Measurements from ENCODE around the gene PLCB4. TPM values are rescaled to one million over a fixed set of nuclear protein-coding genes. Genes with fewer than 3 reads are reported as not detected.

The PLCB4 gene
- total RNA-seq, 1 donor, result 4.1 TPM

DNA sequence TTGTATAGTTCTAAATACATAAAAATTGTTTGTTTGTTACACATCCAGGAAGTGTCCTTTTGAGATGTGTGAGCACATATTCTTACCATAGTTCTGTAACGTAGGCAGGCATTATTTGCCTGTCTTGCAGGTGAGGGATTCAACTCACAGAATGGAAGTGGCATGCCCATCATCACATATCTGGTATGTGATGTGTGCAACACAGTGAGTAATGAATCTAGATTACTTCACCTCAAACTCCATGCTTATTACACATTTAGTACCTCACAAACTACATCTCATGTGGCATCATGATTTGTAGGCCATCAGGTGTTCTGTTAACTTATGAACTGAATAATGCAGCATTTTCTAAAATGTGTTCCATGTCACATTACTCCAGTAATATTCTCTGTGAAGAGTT is 181.6 kb downstream of the PLCB4 start:
- TF ChIP-seq CTCF (IDR thresholded peaks at IDR 0.05; ENCODE audit: insufficient read depth, low read length), result no peak
- no peak overlapping the region for H3K4me3 ChIP-seq (ENCODE audit: low read depth, low read length)
- no peak for DNase-seq (ENCODE audit: low read depth)

GRCh38 chr20:9253006-9253539 is 184.2 kb downstream of the PLCB4 start:
- TF ChIP-seq CTCF (IDR thresholded peaks at IDR 0.05; ENCODE audit: insufficient read depth, low read length), result no peak
- no peak for DNase-seq (ENCODE audit: low read depth)
- H3K4me3 ChIP-seq (ENCODE audit: low read depth, low read length), result no peak overlapping the region

DNA sequence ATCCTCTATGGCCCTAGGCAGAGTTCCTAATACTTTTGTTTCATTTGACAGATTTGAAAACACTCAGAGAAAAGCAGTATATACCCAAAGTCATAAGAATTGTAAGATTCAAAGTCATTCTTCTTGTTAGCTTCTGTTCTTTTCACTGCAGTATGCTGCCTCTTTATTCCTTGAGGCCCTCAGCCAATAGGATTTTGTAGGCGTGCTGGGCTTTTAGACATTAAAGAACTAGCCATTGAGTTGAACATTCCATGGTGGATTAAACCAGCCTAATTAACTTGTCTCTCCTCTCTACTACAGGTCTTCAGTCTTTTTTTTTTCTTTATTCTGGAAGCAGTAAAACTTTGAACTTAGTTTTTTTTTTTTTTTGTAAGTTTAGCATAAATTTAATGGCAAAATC is 186.3 kb downstream of the PLCB4 start:
- no peak overlapping the region for H3K4me3 ChIP-seq (ENCODE audit: low read depth, low read length)
- TF ChIP-seq CTCF (IDR thresholded peaks at IDR 0.05; ENCODE audit: insufficient read depth, low read length), result no peak
- DNase-seq (ENCODE audit: low read depth), result no peak

DNA sequence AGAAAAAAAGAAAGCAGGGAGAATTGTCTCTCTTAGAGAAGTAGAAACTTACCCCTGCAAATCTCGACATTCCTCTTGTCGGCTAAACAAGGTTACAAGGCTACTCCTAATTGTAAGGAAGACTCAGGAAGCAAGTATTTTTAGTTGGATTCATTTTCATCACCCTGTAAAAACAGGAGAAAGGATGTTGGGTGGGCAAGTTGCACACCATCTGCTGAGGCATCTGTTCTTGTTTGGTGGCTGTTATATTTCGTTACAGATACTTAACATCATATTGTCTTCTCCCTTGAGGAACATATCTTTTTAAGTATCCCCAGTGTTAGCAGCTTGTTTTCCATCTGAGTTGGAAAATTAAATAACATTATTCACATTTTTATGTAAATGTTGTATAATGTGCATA is 187.5 kb downstream of the PLCB4 start:
- no peak overlapping the region for H3K4me3 ChIP-seq (ENCODE audit: low read depth, low read length)
- DNase-seq (ENCODE audit: low read depth), result no peak
- TF ChIP-seq CTCF (IDR thresholded peaks at IDR 0.05; ENCODE audit: insufficient read depth, low read length), result no peak

DNA sequence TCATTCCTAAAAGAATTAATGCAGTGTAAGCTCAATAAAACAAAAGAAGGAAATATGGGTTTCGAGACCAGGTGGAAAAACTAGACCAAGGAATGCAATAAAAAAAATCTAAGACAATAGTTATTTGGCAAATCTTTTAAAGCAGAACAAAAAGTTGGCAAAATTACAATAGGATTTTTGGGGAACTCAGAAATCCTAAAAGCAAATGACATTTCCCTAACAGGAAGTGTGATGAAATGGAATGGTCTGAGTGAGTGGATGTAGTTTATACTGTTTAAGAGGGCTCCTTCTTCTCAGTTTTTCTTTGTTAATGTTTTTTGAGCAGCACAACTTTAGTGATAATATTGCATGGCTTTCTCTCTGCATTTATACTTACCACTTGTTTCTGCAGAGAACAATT is 190.0 kb downstream of the PLCB4 start:
- no peak for DNase-seq (ENCODE audit: low read depth)
- no peak for TF ChIP-seq CTCF (IDR thresholded peaks at IDR 0.05; ENCODE audit: insufficient read depth, low read length)
- no peak overlapping the region for H3K4me3 ChIP-seq (ENCODE audit: low read depth, low read length)

DNA sequence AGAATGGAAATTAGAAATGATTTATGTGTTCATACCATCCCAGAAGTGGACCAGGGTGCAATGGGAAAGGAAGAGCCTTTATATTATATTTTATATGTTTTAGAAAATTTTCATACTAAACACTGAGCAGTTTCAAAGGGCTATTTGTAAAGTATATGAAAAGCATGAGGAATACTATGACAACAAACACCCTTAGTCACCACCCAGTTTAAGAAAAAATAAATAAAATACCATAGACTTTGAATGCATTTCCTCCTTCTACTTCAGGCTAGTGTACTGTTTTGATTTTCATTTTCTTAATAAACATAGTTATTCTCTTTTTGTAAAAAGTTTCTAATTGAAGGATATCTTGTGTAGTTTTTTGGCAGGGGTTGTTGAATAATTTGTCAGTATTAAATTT is 191.1 kb downstream of the PLCB4 start:
- TF ChIP-seq CTCF (IDR thresholded peaks at IDR 0.05; ENCODE audit: insufficient read depth, low read length), result no peak
- H3K4me3 ChIP-seq (ENCODE audit: low read depth, low read length), result no peak overlapping the region
- DNase-seq (ENCODE audit: low read depth), result no peak

- no peak overlapping the region for H3K4me3 ChIP-seq (ENCODE audit: low read depth, low read length)
- TF ChIP-seq CTCF (IDR thresholded peaks at IDR 0.05; ENCODE audit: insufficient read depth, low read length), result no peak
- DNase-seq (ENCODE audit: low read depth), result no peak
Measured at GRCh38 chr20:9261781-9262180, 192.9 kb downstream of the PLCB4 start.

Measured in fibroblast of the aortic adventitia (primary cell).